Kidney tubule cell (primary cell): ENCODE data around the gene PALM.

Experiments
- DNase-seq: peaks from one replicate; pipeline ENCODE4 v3.0.0-alpha.2; 2018; ENCODE audit warnings: low spot score

Gene PALM

DNA sequence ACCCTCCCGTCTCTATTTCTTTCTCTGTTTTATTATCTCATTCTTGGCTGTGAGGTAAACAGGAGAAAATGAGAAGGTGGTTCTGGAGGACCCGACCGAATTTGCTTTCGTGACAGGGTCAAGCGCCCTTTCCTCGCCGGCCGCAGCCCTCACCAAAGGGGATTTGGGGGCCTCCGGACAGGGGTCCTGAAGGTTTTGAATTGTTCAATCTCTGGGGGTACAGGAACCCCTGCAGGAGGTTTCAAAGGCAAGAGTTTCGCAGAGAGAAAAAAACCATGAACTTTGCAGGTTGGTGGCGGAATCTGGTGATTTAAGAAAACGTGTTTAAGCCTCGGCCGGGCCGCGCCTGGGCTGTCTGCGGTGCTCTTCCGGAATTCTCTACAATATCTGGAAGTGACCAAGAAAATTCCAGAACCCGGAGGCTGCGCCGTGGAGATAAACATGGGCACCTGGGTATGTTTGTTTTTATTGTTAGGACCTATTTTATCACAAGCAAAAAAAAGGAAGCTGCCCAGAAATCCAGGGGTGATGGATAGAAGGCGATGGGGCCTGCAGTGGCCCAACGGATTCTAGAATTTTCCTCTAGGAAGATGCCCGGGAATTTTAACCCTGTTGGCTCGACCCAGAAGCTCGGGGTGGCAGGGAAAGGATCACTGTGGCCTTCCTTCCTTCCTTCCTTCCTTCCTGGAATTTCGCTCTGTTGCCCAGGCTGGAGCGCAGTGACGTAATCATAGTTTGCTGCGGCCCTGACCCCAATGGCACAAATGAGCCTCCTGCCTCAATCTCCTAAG is 74.3 kb downstream of the PALM start:
- peak; percentile 45 for DNase-seq

- peak; percentile 46 for DNase-seq
Observed at GRCh38 chr19:784541-784940, 75.8 kb downstream of the PALM start.

DNA sequence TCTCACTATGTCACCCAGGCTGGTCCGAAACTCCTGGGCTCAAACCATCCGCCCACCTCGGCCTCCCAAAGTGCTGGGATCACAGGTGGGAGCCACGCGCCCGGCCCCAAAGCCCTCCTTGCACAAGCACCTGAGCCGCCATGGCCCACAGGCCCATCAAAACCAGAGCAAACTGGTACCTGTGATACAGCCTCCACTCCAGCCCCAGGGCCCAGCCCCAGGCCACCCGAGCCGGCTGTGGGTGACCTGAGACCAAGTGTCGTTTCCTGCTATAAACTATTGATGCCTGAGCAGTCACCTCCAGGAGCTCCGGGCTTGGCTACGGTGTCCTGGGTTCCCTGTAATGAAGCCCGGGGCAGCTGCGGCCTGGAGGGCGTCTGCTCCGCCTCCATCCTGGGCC is 78.8 kb downstream of the PALM start:
- DNase-seq: no peak

- DNase-seq: no peak
Observed at GRCh38 chr19:788686-788982, 79.9 kb downstream of the PALM start.

DNA sequence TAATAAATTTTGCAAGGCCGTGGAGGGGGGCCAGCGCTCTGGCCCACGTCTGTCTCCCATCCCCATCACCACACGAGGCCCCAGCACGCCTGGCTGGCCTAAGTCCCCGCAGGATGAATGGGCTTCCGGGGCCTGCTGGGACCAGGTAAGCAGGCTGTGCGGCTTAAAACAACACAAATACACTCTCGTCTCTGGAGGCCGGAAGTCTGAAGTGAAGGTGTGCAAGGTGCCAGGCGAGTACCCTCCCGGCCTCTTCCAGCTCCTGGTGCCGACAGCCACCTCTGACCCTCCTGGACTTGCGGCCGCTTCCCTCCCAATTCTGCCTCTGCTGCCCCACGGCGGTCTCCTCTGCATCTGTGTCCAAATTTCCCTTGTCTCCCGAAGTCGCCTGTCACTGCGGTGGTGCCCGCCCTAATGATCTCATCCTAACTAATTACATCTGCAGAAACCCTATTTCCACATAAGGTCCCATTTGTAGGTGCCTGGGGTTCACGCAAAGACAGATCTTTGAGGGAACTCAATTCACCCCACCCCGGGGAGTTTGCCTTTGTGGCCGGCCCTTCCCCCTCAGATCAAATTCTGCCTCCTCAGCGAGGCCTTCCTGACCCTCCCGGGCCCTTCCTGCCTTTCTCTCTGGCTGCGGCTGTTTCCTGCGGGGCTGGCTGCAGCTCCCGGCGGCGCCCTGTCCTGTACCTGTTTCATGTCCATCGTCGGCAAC is 80.4 kb downstream of the PALM start:
- no peak for DNase-seq

- no peak for DNase-seq
Observed at GRCh38 chr19:789701-790060, 80.9 kb downstream of the PALM start.

DNA sequence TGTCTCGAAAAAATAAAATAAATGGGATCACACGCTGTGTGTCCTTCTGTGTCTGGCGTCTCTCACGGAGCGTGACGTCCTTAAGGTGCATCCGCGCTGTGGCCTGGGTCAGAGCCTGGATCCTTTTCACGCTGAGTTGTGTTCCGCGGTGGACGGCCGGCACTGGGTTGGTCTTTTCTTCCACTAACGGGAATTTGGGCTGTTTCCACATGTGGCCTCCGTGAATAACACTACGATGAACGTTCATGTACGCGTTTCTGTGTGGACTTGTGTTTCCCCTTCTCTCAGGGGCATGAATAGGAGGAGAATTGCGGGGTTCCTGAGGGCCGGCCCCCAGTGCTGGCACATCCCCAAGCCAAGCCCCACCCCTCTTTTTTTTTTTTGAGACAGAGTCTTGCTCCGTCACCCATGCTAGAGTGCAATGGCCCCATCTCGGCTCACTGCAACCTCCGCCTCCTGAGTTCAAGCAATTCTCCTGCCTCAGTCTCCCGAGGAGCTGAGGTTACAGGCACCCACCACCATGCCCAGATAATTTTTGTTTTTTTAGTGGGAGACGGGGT is 82.4 kb downstream of the PALM start:
- no peak for DNase-seq

DNA sequence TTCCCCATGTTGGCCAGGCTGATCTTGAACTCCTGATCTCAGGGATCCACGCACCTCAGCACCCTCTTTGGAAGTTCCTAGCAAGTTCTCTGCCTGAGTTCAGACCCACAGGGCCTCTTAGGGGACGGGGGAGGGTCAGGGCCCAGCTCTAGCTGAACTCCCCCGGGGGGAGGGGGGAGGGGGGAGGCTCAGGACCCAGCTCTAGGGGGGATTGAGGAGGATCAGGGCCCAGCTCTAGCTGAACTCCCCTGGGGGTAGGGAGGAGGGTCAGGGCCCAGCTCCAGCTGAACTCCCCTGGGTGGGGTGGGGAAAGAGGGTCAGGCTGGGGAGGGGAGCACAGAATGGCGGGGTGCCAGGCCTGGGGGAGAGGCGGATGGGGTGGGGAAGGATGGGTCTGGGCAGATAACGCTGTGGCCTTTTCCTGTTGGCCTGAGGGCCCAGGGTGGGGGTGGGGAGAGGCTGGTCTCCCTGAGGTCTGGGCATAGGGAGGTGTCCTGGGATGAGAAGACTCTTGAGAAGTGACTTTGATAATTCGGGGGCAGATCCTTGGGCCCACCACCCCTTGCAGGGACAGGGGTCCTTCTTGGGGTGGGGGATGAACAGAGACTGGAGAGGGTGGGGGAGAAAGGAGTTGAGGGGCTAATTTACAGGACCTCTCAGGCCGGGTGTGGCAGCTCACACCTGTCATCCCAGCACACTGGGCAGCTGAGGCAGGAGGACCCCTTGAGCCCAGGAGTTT is 83.0 kb downstream of the PALM start:
- DNase-seq: no peak

DNA sequence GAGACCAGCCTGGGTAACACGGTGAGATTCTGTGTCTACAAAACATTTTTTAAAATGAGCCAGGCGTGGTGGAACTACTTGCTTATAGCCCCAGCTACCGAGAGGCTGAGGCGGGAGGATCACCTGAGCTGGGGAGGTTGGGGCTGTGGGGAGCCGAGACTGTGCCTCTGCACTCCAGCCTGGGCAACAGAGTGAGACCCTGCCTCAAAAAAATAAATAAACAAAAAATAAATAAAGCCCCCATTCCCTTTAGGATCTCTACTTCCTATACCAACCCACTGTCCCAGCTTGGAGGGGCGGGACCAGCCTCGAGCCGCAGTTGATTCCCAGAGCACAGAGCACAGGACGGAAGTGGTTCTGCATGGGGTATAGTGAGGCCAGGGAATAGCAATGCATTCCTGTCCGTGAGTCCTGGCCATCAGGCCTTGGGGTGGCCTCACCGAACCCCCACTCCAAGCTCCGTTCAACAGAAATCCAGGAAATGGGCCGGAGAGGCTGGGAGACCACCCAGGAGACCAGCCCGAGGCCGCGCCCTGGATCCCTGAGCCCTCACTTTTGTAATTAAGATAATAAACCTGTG is 83.7 kb downstream of the PALM start:
- no peak for DNase-seq

DNA sequence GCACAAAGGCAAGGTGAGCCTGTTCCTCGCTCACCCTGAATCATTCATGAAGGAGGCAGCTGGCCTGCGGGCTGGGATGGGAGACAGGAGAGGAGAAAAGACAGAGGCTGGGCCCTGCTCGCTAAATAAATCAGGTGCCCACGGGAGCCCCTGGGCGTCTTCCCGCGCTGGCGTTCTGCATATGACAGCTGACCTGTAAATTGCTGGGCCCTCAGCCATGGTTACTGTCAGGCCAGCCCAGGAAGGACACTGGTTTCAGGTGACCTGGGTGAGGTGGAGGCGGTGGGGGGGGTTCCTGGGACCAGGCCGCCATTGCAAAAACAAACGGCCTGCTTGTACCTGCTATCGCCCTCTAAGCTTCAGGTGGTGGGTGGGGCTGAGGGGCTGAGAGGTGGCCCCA is 85.1 kb downstream of the PALM start:
- no peak for DNase-seq

DNA sequence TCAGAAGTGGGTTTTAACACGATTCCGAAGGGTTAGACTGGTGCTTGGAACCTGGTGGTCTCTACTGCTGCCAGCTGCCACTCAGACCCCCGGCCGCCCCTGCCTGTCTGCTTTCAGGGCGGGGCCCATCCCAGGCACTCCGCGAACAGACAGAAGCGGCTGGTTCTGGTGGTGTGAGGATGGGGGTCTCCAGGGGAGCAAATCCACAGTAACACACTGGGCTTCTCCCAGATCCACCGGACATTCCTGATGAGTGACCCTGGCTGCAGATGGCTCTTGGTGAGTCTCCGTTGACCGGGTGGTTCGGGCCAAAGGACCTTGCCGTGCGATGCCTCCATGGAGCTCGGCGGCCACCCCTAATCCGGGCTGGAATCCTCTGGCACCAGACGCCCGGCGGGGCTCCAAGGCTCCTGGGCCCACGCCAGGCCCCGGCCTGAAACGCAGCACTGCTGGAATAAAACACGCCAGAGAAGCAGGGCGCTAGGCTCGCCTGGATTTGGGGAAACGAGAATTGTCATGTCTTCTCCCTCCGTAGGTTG is 86.4 kb downstream of the PALM start:
- DNase-seq: no peak

DNA sequence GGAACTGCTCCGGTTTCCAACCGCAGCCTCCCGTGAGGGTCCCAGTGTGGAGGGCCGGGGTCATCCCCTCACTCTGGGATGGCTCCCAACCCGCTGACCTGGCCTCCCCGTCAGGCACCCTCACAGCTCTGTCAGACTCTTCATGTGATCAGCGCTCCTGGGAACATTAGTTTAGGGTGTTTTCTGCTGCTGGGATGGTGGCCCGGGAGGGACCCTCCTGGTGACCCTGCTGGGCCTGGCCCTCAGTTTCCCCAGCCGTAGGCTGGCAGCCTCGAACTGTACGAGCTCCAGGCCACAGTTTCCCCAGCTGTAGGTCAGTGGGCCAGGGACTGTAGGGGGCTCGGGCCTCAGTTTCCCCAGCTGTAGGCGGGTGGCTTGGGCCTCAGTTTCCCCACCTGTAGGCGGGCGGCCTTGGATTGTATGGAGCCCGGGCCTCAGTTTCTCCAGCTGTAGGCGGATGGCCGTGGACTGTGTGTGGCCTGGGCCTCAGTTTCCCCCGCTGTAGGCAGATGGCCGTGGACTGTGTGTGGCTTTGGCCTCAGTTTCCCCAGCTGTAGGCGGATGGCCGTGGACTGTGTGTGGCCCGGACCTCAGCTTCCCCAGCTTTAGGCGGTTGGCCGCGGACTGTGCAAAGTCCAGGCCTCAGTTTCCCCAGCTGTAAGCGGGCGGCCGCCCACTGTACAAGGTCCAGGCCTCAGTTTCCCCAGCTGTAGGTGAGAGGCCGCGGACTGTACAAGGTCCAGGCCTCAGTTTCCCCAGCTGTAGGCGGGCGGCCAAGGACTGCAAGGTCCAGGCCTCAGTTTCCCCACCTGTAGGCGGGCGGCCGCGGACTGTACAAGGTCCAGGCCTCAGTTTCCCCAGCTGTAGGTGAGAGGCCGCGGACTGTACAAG is 87.2 kb downstream of the PALM start:
- no peak for DNase-seq

DNA sequence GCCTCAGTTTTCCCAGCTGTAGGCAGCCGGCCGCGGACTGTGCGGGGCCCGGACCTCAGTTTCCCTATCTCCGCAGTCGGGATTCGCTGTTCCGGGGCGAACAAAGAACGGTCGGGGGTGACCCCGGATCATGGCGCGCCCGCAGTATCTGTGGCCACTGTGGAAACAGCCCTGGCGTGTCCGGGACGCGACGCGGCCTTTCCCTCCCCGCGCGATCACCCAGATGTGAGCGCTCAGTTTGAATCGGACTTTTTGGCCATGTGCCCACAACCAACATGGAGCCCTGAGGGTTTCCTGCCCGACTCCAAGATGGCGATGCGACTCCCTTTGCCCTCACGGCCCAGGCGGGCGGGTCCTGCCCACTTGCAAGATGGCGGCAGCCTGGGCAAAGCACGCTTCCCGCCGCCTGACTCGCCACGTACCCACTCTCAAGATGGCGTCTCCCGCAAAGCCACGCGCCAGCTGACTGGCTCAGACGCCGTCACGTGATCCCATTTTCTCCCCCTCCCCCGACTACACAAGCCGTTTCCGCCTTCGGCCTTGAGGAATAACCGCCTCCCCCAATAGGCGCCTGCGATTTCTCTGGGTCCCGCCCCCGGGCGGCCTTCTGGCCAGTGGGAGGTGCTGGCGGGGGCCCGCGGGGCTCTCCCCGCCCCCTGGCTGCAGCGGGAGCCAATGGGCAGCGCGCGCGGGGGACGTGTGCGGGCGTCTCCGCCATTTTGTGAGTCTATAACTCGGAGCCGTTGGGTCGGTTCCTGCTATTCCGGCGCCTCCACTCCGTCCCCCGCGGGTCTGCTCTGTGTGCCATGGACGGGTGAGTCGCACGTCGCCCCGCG is 88.2 kb downstream of the PALM start, which contains the start of gene PTBP1:
Gene PTBP1 (plus strand): TSS at position 761 of the 836 bp plus-strand sequence. CDS start 46 bp downstream, at position 807.
- peak; percentile 100 for DNase-seq
